Spleen (tissue), 7 donors: ENCODE results near the gene GZMH.

ENCODE experiments used
- CTCF ChIP-seq, 11 experiments: fragments of 200-600 bp in 7 of 11; fragments of 450-650 bp in 4 of 11; sonication (generic) in 4 of 11; IDR thresholded peaks in 8 of 11; conservative IDR thresholded peaks in 3 of 11; 1 replicate in 7 of 11; 2 replicates in 4 of 11; pipeline versions ENCODE4 v1.4.0 to v1.8.0; 2016 to 2021; ENCODE audit warnings: antibody characterized with exemption in 11 of 11, inconsistent platforms in 4 of 11, mild to moderate bottlenecking in 1 of 11
- POLR2AphosphoS5 ChIP-seq, 3 donors: sonication (generic); formaldehyde crosslinking; IDR thresholded peaks; one replicate each; pipeline ENCODE4 v1.5.1; 2017; ENCODE audit warnings: antibody characterized with exemption in 3 of 3
- donor health status: DM: no; HTN: no; CAD: no; lungs with moderate emphysema.
- donor health status: DM: no; HTN: no; CAD: no.
- donor health status: DM: no; HTN: no; CAD: no.

GRCh38 chr14:24607081-24607480, 2.4 kb downstream of the GZMH start:
- no peak for TF ChIP-seq CTCF (IDR thresholded peaks at IDR 0.05 in 8 of 11, conservative IDR thresholded peaks at IDR 0.05 in 3 of 11)
- peak in 1 of 3 donors; percentile 39 for TF ChIP-seq POLR2AphosphoS5 (IDR thresholded peaks at IDR 0.05)
